Gastrocnemius medialis (tissue), 4 donors: Measurements from ENCODE around the gene ACSM5. TPM values are rescaled to one million over a fixed set of nuclear protein-coding genes. Genes with fewer than 3 reads are reported as not detected.
"Not testable (repeated sequence)": the region's sequence is repeated elsewhere in the genome, so short reads cannot be mapped to it uniquely, and the experiment has no call there.

Experiments
- ATAC-seq, 2 donors: fragments of 150-250 bp; one replicate each; pipeline ENCODE4 v1.9.1; 2016
- DNase-seq, 2 donors: peaks; one replicate each; pipeline ENCODE4 v3.0.0-alpha.2; 2019
- H3K27ac ChIP-seq, 4 donors: fragments of 200-600 bp; sonication (generic); 1 replicate in 1 of 4; 2 replicates in 3 of 4; pipeline ENCODE4 v1.5.1; 2016 to 2018; ENCODE audit warnings: mild to moderate bottlenecking in 2 of 4, moderate library complexity in 1 of 4
- H3K27me3 ChIP-seq, 3 donors: fragments of 200-600 bp; sonication (generic) in 2 of 3; 1 replicate in 1 of 3; 2 replicates in 2 of 3; pipeline versions ENCODE4 v1.5.1 to v1.6.0; 2016 to 2019; ENCODE audit warnings: mild to moderate bottlenecking in 1 of 3, moderate library complexity in 1 of 3
- H3K36me3 ChIP-seq, 2 donors: fragments of 200-600 bp; sonication (generic) in 1 of 2; one replicate each; pipeline ENCODE4 v1.5.1; 2017 to 2018
- H3K4me1 ChIP-seq, 2 donors: fragments of 200-600 bp; sonication (generic) in 1 of 2; one replicate each; pipeline ENCODE4 v1.5.1; 2016 to 2017; ENCODE audit warnings: mild to moderate bottlenecking in 2 of 2
- H3K4me3 ChIP-seq, 4 donors: fragments of 200-600 bp; sonication (generic) in 3 of 4; 1 replicate in 1 of 4; 2 replicates in 3 of 4; pipeline ENCODE4 v1.5.1; 2016 to 2019; ENCODE audit warnings: mild to moderate bottlenecking in 2 of 4
- H3K9me3 ChIP-seq, 3 donors: fragments of 200-600 bp; sonication (generic) in 2 of 3; 1 replicate in 1 of 3; 2 replicates in 2 of 3; pipeline ENCODE4 v1.5.1; 2016 to 2019
- POLR2A ChIP-seq, 2 donors: fragments of 450-650 bp; IDR thresholded peaks; one replicate each; pipeline ENCODE4 v1.6.1; 2017; ENCODE audit warnings: antibody characterized with exemption in 2 of 2, mild to moderate bottlenecking in 2 of 2, moderate library complexity in 2 of 2
- in situ Hi-C, 4 donors: fragments of 200-750 bp; cut with MboI; loops; one replicate each; pipeline versions ENCODE4 v1.15.0 to v1.8.0; 2017; ENCODE audit warnings: low sequenced_read_pairs in 4 of 4
- intact Hi-C: fragments of 100-400 bp; cut with DNase I; formaldehyde crosslinking; loops from one replicate; pipeline ENCODE4 v1.15.1; 2023; ENCODE audit warnings: low total_unique reads
- total RNA-seq, 4 donors: library from RNA; depleted of rRNA; stranded (reverse); fragments of >200 nt; gene quantifications; one replicate each; pipeline versions ENCODE4 v1.1.0 to v1.2.3, GENCODE V29; 2016
- TF ChIP-seq, protein P1 (sequence below), 5 experiments: fragments of 450-650 bp in 3 of 5; fragments of 200-600 bp in 2 of 5; sonication (generic) in 2 of 5; IDR thresholded peaks in 4 of 5; conservative IDR thresholded peaks in 1 of 5; 1 replicate in 4 of 5; 2 replicates in 1 of 5; pipeline ENCODE4 v1.5.1; 2016 to 2019; ENCODE audit warnings: antibody characterized with exemption in 5 of 5, mild to moderate bottlenecking in 3 of 5, moderate library complexity in 3 of 5

ACSM5 gene
- total RNA-seq, 4 donors from 2014 or later = 4.2 to 30.5 (median 9.6) TPM

DNA sequence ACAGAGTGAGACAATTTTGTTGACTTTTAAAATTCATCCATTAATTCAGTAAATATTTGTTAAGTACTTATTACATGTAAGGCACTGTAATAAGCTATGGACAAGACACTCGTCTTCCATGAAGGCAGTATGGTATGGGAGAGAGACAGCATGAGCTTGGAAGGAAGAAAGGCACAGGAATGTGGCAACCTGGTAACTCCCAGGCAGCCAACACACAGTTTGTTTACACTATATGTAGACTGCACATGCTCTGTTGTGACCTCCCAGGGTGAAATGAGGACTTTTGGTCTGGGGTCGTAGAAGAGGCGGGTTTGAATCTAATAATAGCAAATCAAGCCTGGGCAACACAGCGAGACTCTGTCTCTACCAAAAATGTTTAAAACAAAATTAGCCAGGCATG, 51.0 kb downstream of the ACSM5 start:
- ATAC-seq, intact Hi-C loops, in situ Hi-C loops, H3K27me3 ChIP-seq, H3K9me3 ChIP-seq, DNase-seq, H3K36me3 ChIP-seq, H3K4me1 ChIP-seq, H3K4me3 ChIP-seq, H3K27ac ChIP-seq: not testable (repeated sequence)

DNA sequence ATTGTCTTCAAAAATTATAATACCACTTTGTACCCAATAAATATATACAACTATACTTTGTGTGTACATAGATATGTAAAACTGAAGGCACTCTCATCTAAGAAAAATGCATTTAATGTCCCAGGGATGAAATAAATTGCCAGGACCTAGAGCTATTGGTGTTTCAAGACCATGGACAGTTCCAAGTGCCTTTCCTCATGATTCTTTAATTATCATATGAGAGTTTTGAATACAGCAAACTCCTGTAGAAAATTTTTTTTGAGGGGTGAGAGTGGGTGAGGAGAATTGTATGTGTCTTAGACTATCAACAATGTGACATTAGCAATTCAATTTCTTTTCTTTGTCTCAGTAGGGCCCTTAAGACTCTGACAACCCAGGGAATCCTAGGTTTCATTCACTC, 59.6 kb downstream of the ACSM5 start:
- H3K4me3 ChIP-seq, intact Hi-C loops, H3K9me3 ChIP-seq, H3K36me3 ChIP-seq, H3K27ac ChIP-seq, DNase-seq, H3K4me1 ChIP-seq, ATAC-seq, H3K27me3 ChIP-seq, in situ Hi-C loops: not testable (repeated sequence)

DNA sequence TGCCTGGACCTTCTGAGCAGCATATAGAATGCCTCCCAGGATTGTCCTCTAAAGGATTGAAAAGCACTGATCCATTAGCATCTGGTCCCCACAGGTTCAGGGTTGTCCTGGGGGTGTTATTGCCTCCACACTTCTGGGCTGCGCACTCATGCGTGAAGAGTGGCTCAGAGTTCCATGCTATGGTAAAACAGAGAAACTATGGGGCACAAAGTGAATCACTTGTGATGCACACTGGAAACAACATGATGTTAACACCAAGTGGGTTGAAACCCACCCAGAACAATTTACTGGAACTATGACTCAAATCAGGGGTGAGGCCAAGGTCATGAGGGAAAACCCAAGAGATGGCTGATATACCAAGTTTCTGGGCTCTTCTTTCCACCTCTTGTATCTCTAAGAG, 60.6 kb downstream of the ACSM5 start:
- H3K9me3 ChIP-seq, H3K4me3 ChIP-seq, intact Hi-C loops, DNase-seq, in situ Hi-C loops, H3K27me3 ChIP-seq, ATAC-seq, H3K4me1 ChIP-seq, H3K36me3 ChIP-seq, H3K27ac ChIP-seq: not testable (repeated sequence)

DNA sequence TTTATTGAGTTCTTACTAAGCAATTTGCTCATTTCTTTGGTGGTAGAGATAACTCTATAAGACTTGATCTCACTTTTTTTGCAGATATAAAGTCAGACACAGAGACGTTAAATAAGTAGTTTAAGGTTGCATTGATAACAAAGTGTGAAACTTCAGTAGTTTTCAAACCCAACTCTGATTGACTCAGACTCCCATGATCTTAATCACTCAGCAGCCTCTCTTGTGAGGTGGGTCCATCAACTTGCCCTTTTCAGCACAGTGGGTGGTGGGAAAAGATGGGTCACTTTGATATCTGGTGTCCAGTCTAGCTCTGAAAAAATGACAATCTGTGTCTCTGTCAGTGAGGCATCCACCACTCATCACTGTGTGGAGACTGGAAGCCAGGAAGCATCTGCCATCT, 61.4 kb downstream of the ACSM5 start:
- H3K27me3 ChIP-seq, ATAC-seq, DNase-seq, H3K4me1 ChIP-seq, in situ Hi-C loops, H3K36me3 ChIP-seq, H3K9me3 ChIP-seq, intact Hi-C loops, H3K4me3 ChIP-seq, H3K27ac ChIP-seq: not testable (repeated sequence)

DNA sequence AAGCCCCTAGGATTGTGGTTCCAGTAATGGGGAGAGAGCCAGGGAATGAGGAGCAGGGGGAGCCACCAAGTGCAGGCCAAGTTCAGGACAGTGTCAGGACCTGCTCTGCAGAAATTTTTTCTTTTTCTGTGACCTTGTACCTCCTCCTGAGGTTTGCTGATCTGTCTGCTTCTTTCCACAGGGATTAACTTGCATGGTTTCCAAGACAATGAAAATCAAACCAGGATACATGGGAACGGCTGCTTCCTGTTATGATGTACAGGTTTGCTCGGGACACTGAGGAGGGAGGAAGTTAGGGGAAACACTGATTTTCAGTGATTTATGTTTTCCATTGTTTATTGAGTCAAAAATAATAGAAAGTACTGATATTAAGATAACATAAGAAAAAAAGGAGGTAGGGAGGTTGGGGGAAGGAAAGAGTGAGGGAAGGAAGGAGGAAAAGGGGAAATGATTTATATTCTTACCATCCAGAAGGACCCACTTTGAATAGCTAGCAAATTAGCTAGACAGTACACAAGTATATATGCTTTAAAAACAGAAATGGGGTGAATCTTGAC, 67.9 kb downstream of the ACSM5 start:
- H3K4me1 ChIP-seq, DNase-seq, H3K27ac ChIP-seq, H3K4me3 ChIP-seq, intact Hi-C loops, H3K36me3 ChIP-seq, H3K9me3 ChIP-seq, in situ Hi-C loops, H3K27me3 ChIP-seq, ATAC-seq: not testable (repeated sequence)

DNA sequence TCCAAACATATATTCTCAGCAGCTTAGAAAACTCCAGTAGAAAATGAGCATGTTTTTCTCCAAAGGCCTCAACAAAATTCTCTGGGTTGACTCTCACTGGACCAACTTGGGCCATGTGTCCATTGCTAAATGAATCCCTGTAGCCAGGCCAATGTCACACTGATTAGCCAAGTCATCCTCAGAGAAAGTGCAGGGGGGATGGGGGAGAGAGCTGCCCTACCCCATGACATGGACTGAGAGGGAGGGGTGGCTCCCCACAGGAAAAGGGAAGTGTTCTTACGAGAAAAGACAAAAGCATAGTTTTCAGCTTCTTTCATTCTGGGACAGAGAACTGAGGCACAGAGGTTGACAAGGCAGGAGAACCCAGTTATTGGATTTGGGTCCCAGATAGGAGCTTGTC, 74.7 kb downstream of the ACSM5 start:
- intact Hi-C loops, H3K27me3 ChIP-seq, H3K9me3 ChIP-seq, H3K4me1 ChIP-seq, in situ Hi-C loops, H3K4me3 ChIP-seq, ATAC-seq, H3K36me3 ChIP-seq, H3K27ac ChIP-seq: not testable (repeated sequence)
- peak in 1 of 2 donors; percentile 11 for DNase-seq

DNA sequence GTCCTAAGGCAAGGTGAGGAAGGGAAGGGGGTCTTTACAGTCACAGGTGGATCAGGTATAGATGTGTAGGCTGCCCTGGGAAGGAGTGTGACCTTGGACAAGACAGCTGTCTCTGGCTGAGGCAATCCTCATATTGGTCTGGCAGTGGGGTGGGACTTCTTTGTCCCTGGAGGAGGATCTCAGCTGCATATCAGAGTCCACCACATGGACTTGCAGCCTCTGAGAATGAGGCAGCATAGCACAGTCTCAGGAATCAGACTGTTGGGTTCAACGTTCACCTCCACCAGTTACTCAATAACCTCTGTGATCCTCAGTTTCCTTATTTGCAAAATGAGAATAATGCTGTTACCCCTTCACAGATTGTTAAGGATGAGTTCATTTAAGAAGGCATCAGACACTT, 75.4 kb downstream of the ACSM5 start:
- no peaks in the 10 kb centered on the region for H3K9me3 ChIP-seq
- no peak for ATAC-seq
- in situ Hi-C loops (no loop called here), intact Hi-C loops (no loop called here)
- TF ChIP-seq, protein P1, sequence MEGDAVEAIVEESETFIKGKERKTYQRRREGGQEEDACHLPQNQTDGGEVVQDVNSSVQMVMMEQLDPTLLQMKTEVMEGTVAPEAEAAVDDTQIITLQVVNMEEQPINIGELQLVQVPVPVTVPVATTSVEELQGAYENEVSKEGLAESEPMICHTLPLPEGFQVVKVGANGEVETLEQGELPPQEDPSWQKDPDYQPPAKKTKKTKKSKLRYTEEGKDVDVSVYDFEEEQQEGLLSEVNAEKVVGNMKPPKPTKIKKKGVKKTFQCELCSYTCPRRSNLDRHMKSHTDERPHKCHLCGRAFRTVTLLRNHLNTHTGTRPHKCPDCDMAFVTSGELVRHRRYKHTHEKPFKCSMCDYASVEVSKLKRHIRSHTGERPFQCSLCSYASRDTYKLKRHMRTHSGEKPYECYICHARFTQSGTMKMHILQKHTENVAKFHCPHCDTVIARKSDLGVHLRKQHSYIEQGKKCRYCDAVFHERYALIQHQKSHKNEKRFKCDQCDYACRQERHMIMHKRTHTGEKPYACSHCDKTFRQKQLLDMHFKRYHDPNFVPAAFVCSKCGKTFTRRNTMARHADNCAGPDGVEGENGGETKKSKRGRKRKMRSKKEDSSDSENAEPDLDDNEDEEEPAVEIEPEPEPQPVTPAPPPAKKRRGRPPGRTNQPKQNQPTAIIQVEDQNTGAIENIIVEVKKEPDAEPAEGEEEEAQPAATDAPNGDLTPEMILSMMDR (IDR thresholded peaks at IDR 0.05 in 4 of 5, conservative IDR thresholded peaks at IDR 0.05 in 1 of 5) = no peak
- TF ChIP-seq POLR2A (IDR thresholded peaks at IDR 0.05) = no peak
- H3K36me3 ChIP-seq = no peaks in the 10 kb centered on the region
- no peak for DNase-seq
- H3K4me1 ChIP-seq = no peaks in the 10 kb centered on the region
- H3K27me3 ChIP-seq = no peaks in the 10 kb centered on the region
- H3K4me3 ChIP-seq = no peak overlapping the region
- no peak overlapping the region for H3K27ac ChIP-seq

DNA sequence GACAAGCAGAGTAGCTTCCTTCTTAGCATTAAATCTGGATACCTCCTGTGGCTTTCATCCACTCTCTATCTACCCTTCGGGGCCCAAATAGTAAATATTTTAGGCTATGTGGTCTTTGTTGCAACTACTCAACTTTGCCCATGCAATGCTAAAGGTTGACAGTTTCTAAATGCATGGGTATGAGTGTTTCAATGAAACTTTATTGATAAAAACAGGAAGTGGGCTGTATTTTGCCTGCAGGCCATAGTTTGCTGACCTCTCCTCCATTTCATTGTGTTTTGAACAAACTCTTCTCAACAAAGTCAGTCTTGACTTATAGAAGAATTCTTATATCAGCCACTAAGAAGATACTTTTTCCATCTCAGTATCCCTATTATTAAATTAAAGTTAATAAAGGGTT, 76.1 kb downstream of the ACSM5 start:
- ATAC-seq (no peak), DNase-seq (no peak)
- intact Hi-C loops (no loop called here), in situ Hi-C loops (no loop called here)
- Histone ChIP-seq H3K27ac (no peak overlapping the region), H3K27me3 (no peaks in the 10 kb centered on the region), H3K4me1 (no peaks in the 10 kb centered on the region), H3K4me3 (no peak overlapping the region), H3K36me3 (no peaks in the 10 kb centered on the region), H3K9me3 (no peaks in the 10 kb centered on the region)
- TF ChIP-seq POLR2A (IDR thresholded peaks at IDR 0.05) = no peak
- TF ChIP-seq, protein P1 (IDR thresholded peaks at IDR 0.05 in 4 of 5, conservative IDR thresholded peaks at IDR 0.05 in 1 of 5) = no peak
